Measurements from ENCODE around the gene BHLHA15.

DNA sequence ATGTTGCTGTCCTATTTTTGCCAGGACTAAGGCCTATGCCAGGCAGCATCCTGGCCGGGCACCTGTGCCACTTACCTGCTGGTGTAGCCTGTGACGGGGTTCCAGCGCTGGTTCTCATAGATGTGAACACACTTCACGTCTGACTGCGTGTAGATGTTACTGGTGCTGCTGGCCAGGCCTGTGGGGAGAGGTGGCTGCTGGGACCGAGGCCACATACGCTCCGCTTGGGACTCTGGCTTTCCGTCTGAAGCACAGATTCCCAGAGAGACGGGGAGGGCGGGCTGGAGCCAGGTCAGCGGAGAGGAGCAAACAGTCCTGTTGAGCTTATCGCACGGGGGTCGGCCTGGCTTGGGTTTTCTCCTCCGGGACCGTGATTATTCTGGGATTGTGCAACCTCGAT lies 16.7 kb downstream of the BHLHA15 start:
- TF ChIP-seq GATA2 (IDR thresholded peaks at IDR 0.05; ENCODE audit: low read depth, low read length) (no peak), GATA3 (IDR thresholded peaks at IDR 0.05; ENCODE audit: low read depth, low read length) (no peak)
